ENCODE results near the gene AP1S2.

Gene AP1S2

DNA sequence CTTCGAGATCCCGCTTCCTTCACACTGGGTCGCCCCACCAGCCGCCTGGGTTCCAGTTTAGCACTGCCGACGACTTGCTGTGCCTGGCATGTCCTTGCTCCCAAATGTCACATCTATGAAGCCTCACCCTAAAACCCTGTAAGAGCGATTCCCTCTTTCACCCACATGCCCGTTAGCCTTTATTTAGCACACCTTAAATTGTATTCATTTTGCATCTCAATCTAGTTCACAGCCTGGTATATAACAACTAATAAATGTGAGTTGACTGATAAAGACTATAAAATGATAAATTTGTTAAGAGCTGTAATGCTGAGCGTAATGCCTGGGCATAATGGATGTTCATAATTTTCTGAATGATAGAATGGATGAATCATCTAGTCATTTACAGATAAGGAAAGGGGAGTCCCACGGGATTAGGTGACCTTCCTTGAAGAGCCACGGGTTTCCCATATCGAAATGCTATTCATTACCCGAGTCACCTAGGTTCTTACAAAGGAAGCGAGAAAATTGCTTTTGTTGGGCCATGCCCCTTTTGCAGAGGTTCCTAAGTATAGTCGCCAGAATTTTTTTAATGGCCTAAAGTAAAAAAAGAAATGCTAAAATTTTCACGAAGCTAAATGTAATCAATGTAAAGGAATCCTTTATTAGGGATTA, 1.1 kb upstream of the AP1S2 start:
- peak overlapping the region; percentile 95 for H3K4me2 ChIP-seq
- no peaks in the 10 kb centered on the region for H3K79me2 ChIP-seq (ENCODE audit: insufficient read depth, low read depth)
- peaks cover 19% of the 10 kb centered on the region for H3K4me1 ChIP-seq (ENCODE audit: low read depth, poor library complexity, severe bottlenecking)
- H4K20me1 ChIP-seq (ENCODE audit: insufficient read depth) = no peaks in the 10 kb centered on the region
- H2AFZ ChIP-seq (ENCODE audit: low read depth) = peak overlapping the region; percentile 86
- H3K36me3 ChIP-seq (ENCODE audit: insufficient read depth) = no peaks in the 10 kb centered on the region
- peak overlapping the region; percentile 60 for H3K9ac ChIP-seq
- no peaks in the 10 kb centered on the region for H3K27me3 ChIP-seq (ENCODE audit: insufficient read depth, low read depth)
- TF ChIP-seq, protein P1, sequence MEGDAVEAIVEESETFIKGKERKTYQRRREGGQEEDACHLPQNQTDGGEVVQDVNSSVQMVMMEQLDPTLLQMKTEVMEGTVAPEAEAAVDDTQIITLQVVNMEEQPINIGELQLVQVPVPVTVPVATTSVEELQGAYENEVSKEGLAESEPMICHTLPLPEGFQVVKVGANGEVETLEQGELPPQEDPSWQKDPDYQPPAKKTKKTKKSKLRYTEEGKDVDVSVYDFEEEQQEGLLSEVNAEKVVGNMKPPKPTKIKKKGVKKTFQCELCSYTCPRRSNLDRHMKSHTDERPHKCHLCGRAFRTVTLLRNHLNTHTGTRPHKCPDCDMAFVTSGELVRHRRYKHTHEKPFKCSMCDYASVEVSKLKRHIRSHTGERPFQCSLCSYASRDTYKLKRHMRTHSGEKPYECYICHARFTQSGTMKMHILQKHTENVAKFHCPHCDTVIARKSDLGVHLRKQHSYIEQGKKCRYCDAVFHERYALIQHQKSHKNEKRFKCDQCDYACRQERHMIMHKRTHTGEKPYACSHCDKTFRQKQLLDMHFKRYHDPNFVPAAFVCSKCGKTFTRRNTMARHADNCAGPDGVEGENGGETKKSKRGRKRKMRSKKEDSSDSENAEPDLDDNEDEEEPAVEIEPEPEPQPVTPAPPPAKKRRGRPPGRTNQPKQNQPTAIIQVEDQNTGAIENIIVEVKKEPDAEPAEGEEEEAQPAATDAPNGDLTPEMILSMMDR (conservative IDR thresholded peaks at IDR 0.05; ENCODE audit: low read depth, low read length) = no peak
- peak overlapping the region; percentile 73 for H3K27ac ChIP-seq
- no peak overlapping the region for H3K4me3 ChIP-seq (IDR thresholded peaks at IDR 0.05; ENCODE audit: insufficient read depth, low read depth, low read length)

DNA sequence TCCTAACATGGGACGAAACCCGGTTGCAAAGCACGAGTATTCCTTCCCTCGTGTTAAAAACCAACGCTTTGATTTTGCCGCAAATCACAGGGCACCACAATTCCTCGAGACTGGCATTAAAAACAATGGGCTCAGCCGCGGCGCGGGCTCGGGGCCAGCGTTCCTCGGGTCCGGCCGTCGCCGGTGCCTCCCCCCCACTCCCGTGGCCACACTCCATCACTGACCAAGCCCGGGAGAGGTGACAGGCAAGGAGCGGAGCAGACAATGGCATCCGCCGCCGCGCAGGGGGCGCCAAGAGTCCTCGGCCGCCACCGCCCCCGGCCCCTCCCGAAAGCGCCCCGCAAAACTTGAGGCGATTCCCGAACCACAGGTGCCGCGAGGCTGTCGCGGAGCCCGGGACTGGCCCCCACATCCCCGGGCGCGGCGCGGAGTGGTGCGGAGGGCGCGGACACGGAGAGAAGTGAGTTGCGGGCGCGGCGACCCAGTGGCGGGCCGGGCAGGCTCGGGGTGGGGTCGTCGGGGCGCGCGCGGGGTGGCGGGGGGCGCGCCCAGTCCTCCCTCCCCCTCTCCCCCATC, 445 bp downstream of the AP1S2 start:
- H3K4me1 ChIP-seq (ENCODE audit: low read depth, poor library complexity, severe bottlenecking) = peaks cover 30% of the 10 kb centered on the region
- H3K4me2 ChIP-seq = peak overlapping the region; percentile 41
- peak overlapping the region; percentile 29 for H2AFZ ChIP-seq (ENCODE audit: low read depth)

DNA sequence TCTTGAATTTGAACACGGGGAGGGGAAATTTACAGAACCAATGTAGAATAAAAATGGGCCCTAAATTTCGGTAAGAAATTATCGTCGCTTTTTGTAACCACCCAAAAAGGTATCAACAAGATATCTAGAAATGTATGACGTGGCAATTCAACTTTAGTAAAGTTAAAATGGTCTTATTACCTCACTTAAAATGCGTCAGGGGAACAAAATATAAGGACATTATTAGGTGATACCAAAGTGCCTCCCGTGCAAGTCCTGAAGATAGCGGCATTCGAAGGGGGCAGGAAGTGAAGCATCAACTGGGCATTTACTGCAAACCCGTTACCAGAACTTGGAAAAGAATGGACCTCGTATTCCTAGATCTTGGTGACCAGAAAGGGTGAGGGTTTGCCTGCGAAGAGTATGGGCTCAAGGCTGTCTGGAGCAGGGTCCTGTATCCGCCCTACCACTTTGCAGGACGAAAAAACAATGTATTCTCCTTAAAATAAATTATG, 980 bp downstream of the AP1S2 start:
- H4K20me1 ChIP-seq (ENCODE audit: insufficient read depth) = no peaks in the 10 kb centered on the region
- peak overlapping the region; percentile 71; the same call in 1 of the 2 replicates for H3K9ac ChIP-seq
- peaks cover 36% of the 10 kb centered on the region for H3K4me1 ChIP-seq (ENCODE audit: low read depth, poor library complexity, severe bottlenecking)
- no peaks in the 10 kb centered on the region for H3K27me3 ChIP-seq (ENCODE audit: insufficient read depth, low read depth)
- no peak overlapping the region for H3K4me3 ChIP-seq (IDR thresholded peaks at IDR 0.05; ENCODE audit: insufficient read depth, low read depth, low read length)
- peak overlapping the region; percentile 41 for H3K4me2 ChIP-seq
- no peaks in the 10 kb centered on the region for H3K36me3 ChIP-seq (ENCODE audit: insufficient read depth)
- H3K27ac ChIP-seq = peak overlapping the region; percentile 50
- H2AFZ ChIP-seq (ENCODE audit: low read depth) = peak overlapping the region; percentile 29
- no peaks in the 10 kb centered on the region for H3K79me2 ChIP-seq (ENCODE audit: insufficient read depth, low read depth)
- TF ChIP-seq, protein P1 (conservative IDR thresholded peaks at IDR 0.05; ENCODE audit: low read depth, low read length) = no peak

More for the DNA sequence above, 445 bp downstream of the AP1S2 start:
- TF ChIP-seq, protein P1 (conservative IDR thresholded peaks at IDR 0.05; ENCODE audit: low read depth, low read length) = no peak; the same call in 1 of the 2 replicates
- H3K27me3 ChIP-seq (ENCODE audit: insufficient read depth, low read depth) = no peaks in the 10 kb centered on the region
- peak overlapping the region; percentile 50 for H3K27ac ChIP-seq
- H3K4me3 ChIP-seq (IDR thresholded peaks at IDR 0.05; ENCODE audit: insufficient read depth, low read depth, low read length) = no peak overlapping the region
- no peaks in the 10 kb centered on the region for H3K79me2 ChIP-seq (ENCODE audit: insufficient read depth, low read depth)
- no peaks in the 10 kb centered on the region for H4K20me1 ChIP-seq (ENCODE audit: insufficient read depth)
- peak overlapping the region; percentile 71 for H3K9ac ChIP-seq
- H3K36me3 ChIP-seq (ENCODE audit: insufficient read depth) = no peaks in the 10 kb centered on the region

DNA sequence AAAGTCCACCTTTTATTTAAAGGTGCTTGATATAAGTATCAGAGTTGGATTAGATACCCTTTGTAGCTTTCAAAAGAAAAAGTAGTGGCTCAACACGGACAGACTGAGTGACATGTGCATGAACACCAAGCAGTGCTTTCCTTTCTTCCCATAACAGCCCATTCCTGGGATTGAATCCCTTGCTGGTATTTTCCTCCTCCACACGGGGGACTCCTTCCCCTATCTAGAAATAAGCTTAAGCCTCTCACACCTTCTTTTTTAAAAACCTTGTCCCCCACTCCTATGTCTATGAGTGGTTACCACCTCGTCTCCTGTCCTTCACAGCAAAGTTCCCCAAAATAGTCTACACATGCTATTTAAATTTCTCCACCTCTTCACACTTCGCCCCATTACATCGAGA, 5.1 kb downstream of the AP1S2 start:
- TF ChIP-seq, protein P1 (conservative IDR thresholded peaks at IDR 0.05; ENCODE audit: low read depth, low read length) = no peak
- H3K9ac ChIP-seq = no peak overlapping the region
- H3K36me3 ChIP-seq (ENCODE audit: insufficient read depth) = no peaks in the 10 kb centered on the region
- no peaks in the 10 kb centered on the region for H3K27me3 ChIP-seq (ENCODE audit: insufficient read depth, low read depth)
- H3K79me2 ChIP-seq (ENCODE audit: insufficient read depth, low read depth) = no peaks in the 10 kb centered on the region
- H4K20me1 ChIP-seq (ENCODE audit: insufficient read depth) = no peaks in the 10 kb centered on the region
- H3K4me1 ChIP-seq (ENCODE audit: low read depth, poor library complexity, severe bottlenecking) = peaks cover 43% of the 10 kb centered on the region
- peak overlapping the region; percentile 72; the same call in 1 of the 2 replicates for H3K4me2 ChIP-seq
- no peak overlapping the region; the same call in 1 of the 2 replicates for H3K27ac ChIP-seq
- no peak overlapping the region for H2AFZ ChIP-seq (ENCODE audit: low read depth)
- no peak overlapping the region for H3K4me3 ChIP-seq (IDR thresholded peaks at IDR 0.05; ENCODE audit: insufficient read depth, low read depth, low read length)
